Bronchial smooth muscle cell (primary cell): ENCODE measurements around the gene SRCIN1. TPM values are rescaled to one million over a fixed set of nuclear protein-coding genes. Genes with fewer than 3 reads are reported as not detected.

Experiments used
- total RNA-seq: library from RNA; depleted of rRNA; stranded (reverse); fragments of >200 nt; gene quantifications from 2 replicates; pipeline ENCODE4 v1.2.1, GENCODE V29; 2014

The SRCIN1 gene
- not detected in 2 replicates for total RNA-seq

GRCh38 chr17:38605841-38606645 lies at the start of gene SRCIN1:
Gene SRCIN1 (minus strand): TSS chr17:38605952. CDS start chr17:38605705, 247 bp downstream.

Other genes with a start within 250 kb of the SRCIN1 start
- 17.3 and 19.1 TPM in 2 replicates for gene ARHGAP23, start 177.5 kb downstream of the SRCIN1 start, total RNA-seq
- gene EPOP, start 69.0 kb upstream of the SRCIN1 start, total RNA-seq = 0.09 and 0.47 TPM in 2 replicates
- 16.1 and 29.9 TPM in 2 replicates for gene MLLT6, start 99.3 kb upstream of the SRCIN1 start, total RNA-seq
- gene CISD3, start 124.4 kb upstream of the SRCIN1 start, total RNA-seq = 2.3 and 3.8 TPM in 2 replicates
- 3.9 and 5.3 TPM in 2 replicates for gene PCGF2, start 142.4 kb upstream of the SRCIN1 start, total RNA-seq
- gene PSMB3, start 146.8 kb upstream of the SRCIN1 start, total RNA-seq = 350 and 433 TPM in 2 replicates
- gene PIP4K2B, start 193.6 kb upstream of the SRCIN1 start, total RNA-seq = 30.1 and 51.9 TPM in 2 replicates
- 8.4 and 8.7 TPM in 2 replicates for gene CWC25, start 219.4 kb upstream of the SRCIN1 start, total RNA-seq
- gene RPL23, start 247.8 kb upstream of the SRCIN1 start, total RNA-seq = 2,128 and 3,392 TPM in 2 replicates